ENCODE data around the gene ECHS1. TPM values are rescaled to one million over a fixed set of nuclear protein-coding genes. Genes with fewer than 3 reads are reported as not detected.
"Not testable (repeated sequence)": the region's sequence is repeated elsewhere in the genome, so short reads cannot be mapped to it uniquely, and the experiment has no call there.

ECHS1 gene
- total and polyA plus RNA-seq, 8 donors = 71.0 to 87.1 (median 76.7) TPM

DNA sequence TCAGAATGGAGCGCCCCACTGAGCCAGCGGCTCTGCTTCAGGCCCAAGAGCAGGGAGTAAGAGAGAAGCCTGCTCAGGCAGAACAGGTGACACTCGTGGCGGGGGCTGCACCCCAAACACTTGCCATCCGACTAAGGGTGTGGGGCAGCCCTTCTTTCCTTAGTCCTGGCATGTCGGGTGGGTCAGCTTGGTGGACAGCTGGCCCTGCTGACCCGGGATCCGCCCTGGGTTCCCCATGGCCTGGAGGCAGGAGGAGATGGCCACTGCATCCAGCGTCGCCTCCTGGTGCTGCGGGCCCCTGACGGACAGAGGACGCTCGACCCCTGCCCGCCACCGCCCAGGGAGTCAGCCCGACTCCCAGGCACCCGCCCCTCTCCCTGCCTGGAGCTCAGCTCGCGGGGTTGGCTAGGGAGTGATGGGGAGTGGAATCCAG is 4.7 kb upstream of the ECHS1 start:
- no peak for DNase-seq
- intact Hi-C loops (cut with DNase I) = no loop called here
- Histone ChIP-seq H3K4me1 (peaks cover 9 to 36% of the 10 kb centered on the region in 2 donors), H3K4me3 (peak overlapping the region; percentile 56 to 81), H3K27ac (peak overlapping the region; percentile 42 to 76), H3K9me3 (no peaks in the 10 kb centered on the region), H3K27me3 (peaks cover 0 to 29% of the 10 kb centered on the region in 2 donors), H3K36me3 (no peaks in the 10 kb centered on the region)
- TF ChIP-seq, protein P1, sequence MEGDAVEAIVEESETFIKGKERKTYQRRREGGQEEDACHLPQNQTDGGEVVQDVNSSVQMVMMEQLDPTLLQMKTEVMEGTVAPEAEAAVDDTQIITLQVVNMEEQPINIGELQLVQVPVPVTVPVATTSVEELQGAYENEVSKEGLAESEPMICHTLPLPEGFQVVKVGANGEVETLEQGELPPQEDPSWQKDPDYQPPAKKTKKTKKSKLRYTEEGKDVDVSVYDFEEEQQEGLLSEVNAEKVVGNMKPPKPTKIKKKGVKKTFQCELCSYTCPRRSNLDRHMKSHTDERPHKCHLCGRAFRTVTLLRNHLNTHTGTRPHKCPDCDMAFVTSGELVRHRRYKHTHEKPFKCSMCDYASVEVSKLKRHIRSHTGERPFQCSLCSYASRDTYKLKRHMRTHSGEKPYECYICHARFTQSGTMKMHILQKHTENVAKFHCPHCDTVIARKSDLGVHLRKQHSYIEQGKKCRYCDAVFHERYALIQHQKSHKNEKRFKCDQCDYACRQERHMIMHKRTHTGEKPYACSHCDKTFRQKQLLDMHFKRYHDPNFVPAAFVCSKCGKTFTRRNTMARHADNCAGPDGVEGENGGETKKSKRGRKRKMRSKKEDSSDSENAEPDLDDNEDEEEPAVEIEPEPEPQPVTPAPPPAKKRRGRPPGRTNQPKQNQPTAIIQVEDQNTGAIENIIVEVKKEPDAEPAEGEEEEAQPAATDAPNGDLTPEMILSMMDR (IDR thresholded peaks at IDR 0.05) = no peak
- ATAC-seq = no peak

DNA sequence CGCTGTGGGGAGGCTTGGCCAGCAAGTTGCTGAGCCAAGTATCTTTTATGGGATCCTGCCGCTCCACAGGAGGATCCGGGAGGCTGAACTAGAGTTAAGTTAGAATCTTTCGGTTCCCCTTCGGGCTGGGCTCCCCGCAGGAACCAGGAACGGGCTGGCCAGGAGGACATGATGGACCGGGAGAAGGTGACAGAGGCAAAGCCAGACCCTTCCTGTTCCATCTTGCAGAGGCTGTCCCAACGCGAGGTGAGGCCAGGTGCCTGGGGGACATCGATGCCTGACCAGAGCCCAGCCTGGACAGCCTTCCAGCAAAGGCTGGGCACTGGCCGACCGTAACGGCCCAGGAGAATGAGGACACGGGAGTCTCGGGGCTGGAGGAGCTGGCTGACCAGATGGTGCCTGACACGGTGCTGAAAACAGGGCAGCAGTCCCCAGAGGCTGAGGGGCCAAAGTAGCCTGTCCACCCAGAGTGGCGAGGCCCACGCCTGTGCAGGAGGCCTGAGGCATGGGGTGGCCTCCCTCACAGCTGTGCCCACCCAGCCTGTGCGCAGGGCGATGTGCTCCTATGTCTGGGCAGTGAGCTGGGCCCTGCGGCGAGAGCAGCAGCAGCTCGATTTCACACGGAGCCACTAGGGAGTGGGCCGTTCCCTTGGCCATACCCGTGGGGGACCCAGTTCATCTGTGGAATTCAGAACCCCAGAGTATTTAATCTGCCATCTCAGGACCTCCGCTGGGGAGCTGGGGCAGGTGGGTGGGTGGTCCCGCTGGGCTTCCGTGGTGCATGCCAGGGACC is 4.1 kb upstream of the ECHS1 start:
- no peak overlapping the region for H3K27ac ChIP-seq
- no peak overlapping the region for H3K4me3 ChIP-seq
- peak in 1 of 4 donors; percentile 75 for DNase-seq
- H3K9me3 ChIP-seq = no peaks in the 10 kb centered on the region
- intact Hi-C loops (cut with DNase I) = no loop called here
- TF ChIP-seq, protein P1 (IDR thresholded peaks at IDR 0.05) = no peak
- peaks cover 9 to 39% of the 10 kb centered on the region in 2 donors for H3K4me1 ChIP-seq
- ATAC-seq = no peak
- peaks cover 0 to 29% of the 10 kb centered on the region in 2 donors for H3K27me3 ChIP-seq
- H3K36me3 ChIP-seq = no peaks in the 10 kb centered on the region

DNA sequence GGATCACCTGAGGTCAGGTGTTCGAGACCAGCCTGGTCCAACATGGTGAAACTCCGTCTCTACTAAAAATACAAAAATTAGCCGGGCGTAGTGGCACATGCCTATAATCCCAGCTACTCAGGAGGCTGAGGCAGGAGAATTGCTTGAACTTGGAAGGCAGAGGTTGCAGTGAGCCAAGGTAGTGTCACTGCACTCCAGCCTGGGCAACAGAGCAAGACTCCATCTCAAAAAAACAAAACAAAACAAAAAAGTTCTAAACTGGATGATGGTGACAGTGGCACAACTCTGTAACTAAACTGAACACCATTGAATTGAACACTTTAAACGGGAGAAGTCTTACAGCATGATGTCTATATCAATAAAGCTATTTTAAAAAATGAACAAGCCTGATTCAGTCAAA is 3.0 kb upstream of the ECHS1 start:
- DNase-seq; H3K4me3 ChIP-seq; H3K36me3 ChIP-seq; H3K27ac ChIP-seq; H3K9me3 ChIP-seq; ATAC-seq; intact Hi-C loops (cut with DNase I): not testable (repeated sequence)
- Histone ChIP-seq H3K27me3 (peaks cover 0 to 29% of the 10 kb centered on the region in 2 donors), H3K4me1 (peaks cover 9 to 49% of the 10 kb centered on the region in 2 donors)

DNA sequence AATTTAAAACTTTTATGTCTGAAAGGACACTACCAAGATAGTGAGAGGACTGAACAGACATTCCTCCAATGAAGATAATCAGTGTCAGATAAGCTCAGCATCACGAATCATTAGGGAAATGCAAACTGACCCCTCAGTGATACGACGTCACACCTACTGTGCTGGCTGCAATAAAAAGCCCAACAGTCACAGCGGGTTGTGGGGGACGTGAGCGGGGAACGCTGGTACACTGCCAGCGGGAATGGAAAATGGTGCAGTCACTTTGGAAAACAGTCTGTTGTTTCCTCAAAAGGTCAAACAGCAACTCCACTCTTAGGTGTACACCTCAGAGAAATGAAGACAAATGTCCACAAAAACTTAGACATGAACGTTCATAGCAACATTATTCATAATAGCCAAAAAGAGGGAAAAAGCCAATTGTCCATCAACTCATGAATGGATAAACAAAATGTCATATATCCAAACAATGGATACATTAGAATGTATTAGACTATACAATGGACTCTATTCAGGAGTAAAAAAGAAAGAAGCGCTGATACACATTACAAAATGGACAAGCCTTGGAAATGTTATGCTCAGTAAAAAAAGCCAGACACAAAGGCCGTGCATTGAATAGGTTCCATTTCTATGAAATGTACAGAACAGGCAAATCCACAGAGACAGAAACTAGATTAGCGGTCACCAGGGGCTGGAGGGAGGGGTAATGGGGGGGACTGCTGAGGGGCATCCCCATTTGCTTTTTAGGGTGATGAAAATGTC is 2.4 kb upstream of the ECHS1 start:
- Histone ChIP-seq H3K27me3 (peaks cover 0 to 29% of the 10 kb centered on the region in 2 donors), H3K4me1 (peaks cover 9 to 49% of the 10 kb centered on the region in 2 donors), H3K9me3 (no peaks in the 10 kb centered on the region), H3K36me3 (peaks cover 0 to 4% of the 10 kb centered on the region in 2 donors), H3K4me3 (no peak overlapping the region), H3K27ac (no peak overlapping the region)
- intact Hi-C loops (cut with DNase I) = no loop called here
- ATAC-seq (no peak), DNase-seq (no peak)
- TF ChIP-seq, protein P1 (IDR thresholded peaks at IDR 0.05) = no peak

DNA sequence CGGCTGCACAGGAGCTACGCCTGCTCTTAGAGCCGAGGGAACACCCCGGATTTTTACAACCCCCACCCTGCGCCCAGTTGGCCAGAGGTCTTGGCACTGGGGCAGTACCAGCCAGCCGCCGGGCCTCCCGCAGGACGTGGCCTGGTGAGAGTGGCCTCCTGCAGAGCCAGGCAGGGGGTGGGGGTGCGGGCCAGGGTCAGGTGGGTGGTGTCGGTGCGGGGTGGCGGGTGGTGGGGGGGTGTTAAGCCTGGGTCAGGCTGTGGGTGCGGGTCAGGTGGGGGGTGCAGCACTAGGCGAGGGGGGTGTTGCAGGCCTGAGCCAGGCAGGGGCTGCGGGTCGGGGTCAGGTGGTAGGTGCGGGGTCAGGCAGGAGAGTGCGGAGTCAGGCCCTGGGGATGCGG is 647 bp downstream of the ECHS1 start:
- H3K27ac ChIP-seq = no peak overlapping the region
- H3K36me3 ChIP-seq = peaks cover 0 to 30% of the 10 kb centered on the region in 2 donors
- TF ChIP-seq, protein P1 (IDR thresholded peaks at IDR 0.05) = no peak
- peaks cover 5 to 23% of the 10 kb centered on the region in 2 donors for H3K4me1 ChIP-seq
- H3K27me3 ChIP-seq = peaks cover 0 to 3% of the 10 kb centered on the region in 2 donors
- no peaks in the 10 kb centered on the region for H3K9me3 ChIP-seq
- peak in 2 of 4 donors; percentile 49 to 85 for DNase-seq
- intact Hi-C loops (cut with DNase I) = no loop called here
- peak overlapping the region in 1 of 2 donors; percentile 63 for H3K4me3 ChIP-seq
- peak; percentile 2 for ATAC-seq
